MM.1S (cell line): ENCODE results near the gene LRRC32.

Experiments
- EZH2phosphoT487 ChIP-seq: fragments of 300-600 bp; sonication (generic); IDR thresholded peaks from 2 replicates; pipeline ENCODE4 v1.6.1; 2018; ENCODE audit warnings: antibody characterized with exemption, low read length
- TF ChIP-seq, protein P1 (sequence below): fragments of 300-600 bp; sonication (generic); IDR thresholded peaks from 2 replicates; pipeline ENCODE4 v1.5.1; 2016; ENCODE audit warnings: antibody characterized with exemption, low read length, mixed read lengths

GRCh38 chr11:76712125-76712524 is 41.6 kb upstream of the LRRC32 start:
- TF ChIP-seq, protein P1, sequence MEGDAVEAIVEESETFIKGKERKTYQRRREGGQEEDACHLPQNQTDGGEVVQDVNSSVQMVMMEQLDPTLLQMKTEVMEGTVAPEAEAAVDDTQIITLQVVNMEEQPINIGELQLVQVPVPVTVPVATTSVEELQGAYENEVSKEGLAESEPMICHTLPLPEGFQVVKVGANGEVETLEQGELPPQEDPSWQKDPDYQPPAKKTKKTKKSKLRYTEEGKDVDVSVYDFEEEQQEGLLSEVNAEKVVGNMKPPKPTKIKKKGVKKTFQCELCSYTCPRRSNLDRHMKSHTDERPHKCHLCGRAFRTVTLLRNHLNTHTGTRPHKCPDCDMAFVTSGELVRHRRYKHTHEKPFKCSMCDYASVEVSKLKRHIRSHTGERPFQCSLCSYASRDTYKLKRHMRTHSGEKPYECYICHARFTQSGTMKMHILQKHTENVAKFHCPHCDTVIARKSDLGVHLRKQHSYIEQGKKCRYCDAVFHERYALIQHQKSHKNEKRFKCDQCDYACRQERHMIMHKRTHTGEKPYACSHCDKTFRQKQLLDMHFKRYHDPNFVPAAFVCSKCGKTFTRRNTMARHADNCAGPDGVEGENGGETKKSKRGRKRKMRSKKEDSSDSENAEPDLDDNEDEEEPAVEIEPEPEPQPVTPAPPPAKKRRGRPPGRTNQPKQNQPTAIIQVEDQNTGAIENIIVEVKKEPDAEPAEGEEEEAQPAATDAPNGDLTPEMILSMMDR: no peak
- TF ChIP-seq EZH2phosphoT487: no peak
